ENCODE results near the gene MYO6.
A peak's percentile ranks its signal among the peaks of the same experiment; 100 is the strongest.

MYO6 gene

DNA sequence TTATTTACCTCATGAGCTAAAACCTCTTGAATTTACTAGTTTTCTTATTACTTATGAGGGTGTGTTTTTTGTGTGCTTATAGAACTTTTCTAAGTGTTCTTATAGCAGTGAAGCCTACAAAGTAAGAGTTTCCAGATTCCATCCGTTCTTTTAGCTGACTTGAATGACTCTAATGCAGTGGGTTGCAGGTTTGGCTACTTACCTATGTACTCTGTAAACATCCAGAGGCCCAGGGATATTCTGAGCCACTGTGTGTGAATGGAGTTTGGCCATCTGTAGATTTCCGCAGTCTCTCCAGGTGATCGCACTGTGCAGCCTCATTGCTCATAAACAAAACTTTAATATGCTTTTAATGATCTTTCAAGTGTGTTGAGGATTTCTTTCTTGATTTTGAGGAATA is 157.8 kb downstream of the MYO6 start:
- no peak for DNase-seq (ENCODE audit: extremely low read depth, low read depth)
- no peak overlapping the region for H3K4me3 ChIP-seq (replicated peaks; ENCODE audit: low read depth, low read length)
- TF ChIP-seq, protein P1, sequence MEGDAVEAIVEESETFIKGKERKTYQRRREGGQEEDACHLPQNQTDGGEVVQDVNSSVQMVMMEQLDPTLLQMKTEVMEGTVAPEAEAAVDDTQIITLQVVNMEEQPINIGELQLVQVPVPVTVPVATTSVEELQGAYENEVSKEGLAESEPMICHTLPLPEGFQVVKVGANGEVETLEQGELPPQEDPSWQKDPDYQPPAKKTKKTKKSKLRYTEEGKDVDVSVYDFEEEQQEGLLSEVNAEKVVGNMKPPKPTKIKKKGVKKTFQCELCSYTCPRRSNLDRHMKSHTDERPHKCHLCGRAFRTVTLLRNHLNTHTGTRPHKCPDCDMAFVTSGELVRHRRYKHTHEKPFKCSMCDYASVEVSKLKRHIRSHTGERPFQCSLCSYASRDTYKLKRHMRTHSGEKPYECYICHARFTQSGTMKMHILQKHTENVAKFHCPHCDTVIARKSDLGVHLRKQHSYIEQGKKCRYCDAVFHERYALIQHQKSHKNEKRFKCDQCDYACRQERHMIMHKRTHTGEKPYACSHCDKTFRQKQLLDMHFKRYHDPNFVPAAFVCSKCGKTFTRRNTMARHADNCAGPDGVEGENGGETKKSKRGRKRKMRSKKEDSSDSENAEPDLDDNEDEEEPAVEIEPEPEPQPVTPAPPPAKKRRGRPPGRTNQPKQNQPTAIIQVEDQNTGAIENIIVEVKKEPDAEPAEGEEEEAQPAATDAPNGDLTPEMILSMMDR (IDR thresholded peaks at IDR 0.05; ENCODE audit: low read depth, low read length, missing control alignments) = no peak

DNA sequence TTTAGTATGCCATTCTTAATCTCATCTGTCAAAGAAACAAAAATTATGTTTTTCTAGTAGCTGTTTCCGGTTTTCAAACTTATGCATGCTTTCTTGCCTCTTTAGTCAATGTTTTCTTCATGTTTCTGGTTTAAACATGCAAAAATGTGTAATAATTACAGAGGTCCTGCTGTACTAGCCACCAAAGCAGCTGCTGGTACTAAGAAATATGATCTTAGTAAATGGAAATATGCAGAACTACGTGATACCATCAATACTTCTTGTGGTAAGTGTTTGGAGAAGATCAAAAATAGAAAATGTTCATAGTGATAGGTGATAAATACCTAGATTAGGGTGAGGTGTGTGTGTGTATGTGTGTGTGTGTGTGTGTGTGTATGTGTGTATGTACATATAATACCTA is 158.4 kb downstream of the MYO6 start:
- DNase-seq (ENCODE audit: extremely low read depth, low read depth) = no peak
- no peak overlapping the region for H3K4me3 ChIP-seq (replicated peaks; ENCODE audit: low read depth, low read length)
- TF ChIP-seq, protein P1 (IDR thresholded peaks at IDR 0.05; ENCODE audit: low read depth, low read length, missing control alignments) = no peak

DNA sequence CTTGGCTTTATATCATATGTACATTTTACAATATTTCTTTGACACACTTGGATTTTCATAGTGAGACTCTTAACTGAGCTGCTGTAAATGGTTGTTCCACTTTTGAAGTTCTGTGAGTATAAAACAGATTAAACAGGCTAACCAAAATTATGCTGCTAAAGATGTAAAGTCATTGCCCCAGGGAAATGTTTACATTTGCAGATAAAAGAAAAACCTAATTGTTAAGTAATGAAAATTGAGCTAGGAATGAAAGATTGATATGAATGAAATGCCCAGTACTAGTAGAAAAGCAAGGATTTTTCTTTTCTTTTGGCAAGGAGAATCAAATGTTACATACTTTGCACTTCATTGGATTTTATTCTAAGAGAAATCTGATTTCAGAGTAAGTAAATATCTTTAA is 164.0 kb downstream of the MYO6 start:
- TF ChIP-seq, protein P1 (IDR thresholded peaks at IDR 0.05; ENCODE audit: low read depth, low read length, missing control alignments) = no peak
- DNase-seq (ENCODE audit: extremely low read depth, low read depth) = no peak
- no peak overlapping the region for H3K4me3 ChIP-seq (replicated peaks; ENCODE audit: low read depth, low read length)

DNA sequence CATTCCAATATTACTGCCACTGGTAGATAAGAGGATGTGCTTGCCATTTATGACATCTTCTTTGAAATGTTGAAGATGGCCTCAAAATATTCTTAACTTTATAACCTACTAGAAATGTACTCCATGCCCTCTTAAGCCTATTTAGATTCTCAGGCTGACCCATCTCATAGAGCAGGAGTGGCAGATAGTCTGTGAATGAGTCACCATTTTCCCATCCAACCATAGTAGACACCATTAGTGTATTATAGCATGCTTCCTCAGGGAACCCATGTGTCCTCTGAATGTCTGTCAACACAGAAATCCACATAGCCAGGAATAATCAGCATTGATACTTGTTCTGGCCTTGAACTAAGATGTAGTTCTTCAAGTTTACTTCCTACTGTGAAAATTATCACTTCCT is 173.2 kb downstream of the MYO6 start:
- DNase-seq (ENCODE audit: extremely low read depth, low read depth) = peak; percentile 17
- TF ChIP-seq, protein P1 (IDR thresholded peaks at IDR 0.05; ENCODE audit: low read depth, low read length, missing control alignments) = no peak
- H3K4me3 ChIP-seq (replicated peaks; ENCODE audit: low read depth, low read length) = no peak overlapping the region

DNA sequence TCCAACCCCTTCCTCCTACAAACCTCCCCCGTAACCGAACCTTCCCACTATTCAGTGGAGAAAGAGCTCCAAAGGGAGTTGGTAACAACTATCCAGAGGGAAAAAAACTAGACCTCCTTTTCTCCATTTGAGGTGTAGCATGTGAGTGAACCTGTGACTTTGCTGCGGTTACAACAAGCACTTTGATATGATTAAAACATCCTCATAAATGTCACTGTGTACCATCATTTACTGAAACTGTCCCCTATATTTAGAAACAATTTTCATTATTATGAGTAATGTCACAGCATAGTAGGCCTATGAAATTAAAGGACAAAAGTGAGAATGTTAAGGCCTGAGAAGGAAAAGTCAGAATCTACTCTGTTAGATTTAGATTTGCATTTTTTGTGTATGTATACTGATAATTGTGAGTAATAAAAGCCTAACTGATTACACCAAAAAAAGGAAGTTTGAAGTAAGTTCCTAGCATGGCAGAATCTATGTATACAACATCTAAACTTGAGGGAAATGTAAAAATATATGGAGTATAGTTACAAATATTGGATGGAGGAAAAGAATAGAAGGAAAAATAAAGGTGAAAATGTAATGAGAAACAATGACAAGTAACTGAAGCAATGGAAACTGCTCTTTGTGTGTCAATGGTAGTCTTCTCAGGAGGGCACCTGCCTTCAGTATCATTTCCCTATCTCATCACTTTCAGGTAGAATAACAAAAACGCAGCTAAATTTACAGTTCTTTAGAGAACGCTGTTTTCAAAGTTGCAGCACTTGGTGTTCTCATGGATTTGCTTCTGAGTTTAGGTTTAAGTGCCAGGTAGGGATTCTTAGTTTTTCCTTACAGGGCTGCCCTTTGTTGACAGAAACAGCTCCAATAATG is 177.5 kb downstream of the MYO6 start:
- no peak for DNase-seq (ENCODE audit: extremely low read depth, low read depth)
- TF ChIP-seq, protein P1 (IDR thresholded peaks at IDR 0.05; ENCODE audit: low read depth, low read length, missing control alignments) = no peak
- H3K4me3 ChIP-seq (replicated peaks; ENCODE audit: low read depth, low read length) = no peak overlapping the region

DNA sequence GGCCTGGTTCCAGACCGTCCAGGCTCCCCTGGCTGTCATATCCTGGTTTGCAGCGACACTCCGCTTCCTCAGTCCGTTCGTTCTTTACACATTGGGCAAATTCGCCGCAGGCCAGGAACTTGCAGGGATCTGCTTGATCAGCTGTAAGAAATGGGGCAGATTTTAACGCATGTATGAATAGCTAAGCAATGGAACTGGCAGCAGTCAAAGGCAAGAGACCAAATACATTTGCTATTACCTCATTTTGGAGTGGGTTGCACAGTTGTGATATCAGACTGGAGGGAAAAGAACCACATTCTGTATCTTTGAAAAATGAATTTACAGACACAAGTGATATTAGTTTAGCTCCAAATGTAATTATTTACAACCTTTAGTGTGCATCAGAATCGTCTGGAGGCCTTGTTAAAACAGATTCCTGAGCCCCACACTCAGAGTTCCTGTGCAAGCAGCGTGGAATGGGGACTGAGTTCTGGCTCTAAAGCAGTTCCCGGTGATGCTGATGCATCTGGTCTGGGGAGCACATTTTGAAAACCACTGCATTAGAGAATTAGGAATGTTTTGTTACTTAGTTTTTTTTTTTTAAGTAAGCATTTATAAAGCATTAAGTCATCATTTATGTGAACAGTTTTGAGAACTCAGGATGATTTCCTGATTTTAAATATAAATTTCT is 182.1 kb downstream of the MYO6 start:
- TF ChIP-seq, protein P1 (IDR thresholded peaks at IDR 0.05; ENCODE audit: low read depth, low read length, missing control alignments) = no peak
- H3K4me3 ChIP-seq (replicated peaks; ENCODE audit: low read depth, low read length) = no peak overlapping the region
- no peak for DNase-seq (ENCODE audit: extremely low read depth, low read depth)

Data from HFF-Myc (cell line).